SU-DHL-6 (cell line): ENCODE data around the gene SHOX.

Source experiments
- H2AFZ ChIP-seq: fragments of 200-600 bp; sonication (generic); 2 replicates; pipeline ENCODE4 v1.6.1; 2014; ENCODE audit warnings: low read depth, mild to moderate bottlenecking, moderate library complexity, mixed read lengths, antibody characterized with exemption, low read length; ENCODE audit not compliant: severe bottlenecking
- H3F3A ChIP-seq: fragments of 200-600 bp; shearing (Covaris generic); 2 replicates; pipeline ENCODE4 v1.6.0; 2016; ENCODE audit warnings: antibody characterized with exemption, mild to moderate bottlenecking; ENCODE audit not compliant: insufficient read depth
- H3K27ac ChIP-seq: fragments of 200-600 bp; sonication (generic); 2 replicates; pipeline ENCODE4 v1.5.1; 2016; ENCODE audit warnings: low read depth, mild to moderate bottlenecking, low read length, moderate library complexity, mixed read lengths
- H3K27me3 ChIP-seq: fragments of 200-600 bp; sonication (generic), shearing (Covaris generic); 2 replicates; pipeline ENCODE4 v1.6.0; 2014; ENCODE audit warnings: mild to moderate bottlenecking, low read length
- H3K36me3 ChIP-seq: fragments of 200-600 bp; sonication (generic); 2 replicates; pipeline ENCODE4 v1.6.1; 2014; ENCODE audit warnings: mild to moderate bottlenecking, low read length, mixed read lengths
- H3K4me2 ChIP-seq: fragments of 300-600, 200-600 bp; shearing (Covaris generic), sonication (generic); 2 replicates; pipeline ENCODE4 v1.6.0; 2014; ENCODE audit warnings: low read length, low read depth, mild to moderate bottlenecking; ENCODE audit not compliant: poor library complexity, severe bottlenecking
- H3K4me3 ChIP-seq: fragments of 200-600 bp; sonication (generic); 2 replicates; pipeline ENCODE4 v1.5.1; 2014; ENCODE audit warnings: antibody characterized with exemption, low read length, mild to moderate bottlenecking, mixed read lengths; ENCODE audit not compliant: insufficient read depth, poor library complexity, severe bottlenecking
- H3K79me2 ChIP-seq: fragments of 200-600 bp; sonication (generic); 2 replicates; pipeline ENCODE4 v1.6.1; 2014; ENCODE audit warnings: mild to moderate bottlenecking, low read length, moderate library complexity; ENCODE audit not compliant: insufficient read depth
- H3K9ac ChIP-seq: fragments of 200-600 bp; sonication (generic); 2 replicates; pipeline ENCODE4 v1.7.0; 2014; ENCODE audit warnings: mild to moderate bottlenecking, low read length
- H3K9me2 ChIP-seq: fragments of 200-600 bp; sonication (generic); replicated peaks from 2 replicates; pipeline ENCODE4 v1.6.1; 2014; ENCODE audit warnings: low read length; ENCODE audit not compliant: insufficient read depth
- H3K9me3 ChIP-seq: fragments of 200-600 bp; sonication (generic); 2 replicates; pipeline ENCODE4 v1.6.1; 2014; ENCODE audit warnings: low read length, mixed read lengths; ENCODE audit not compliant: insufficient read depth
- H4K20me1 ChIP-seq: fragments of 200-600 bp; sonication (generic); 2 replicates; pipeline ENCODE4 v1.6.1; 2014; ENCODE audit warnings: low read depth, mild to moderate bottlenecking, antibody characterized with exemption, low read length, moderate library complexity, mixed read lengths
- CTCF ChIP-seq: fragments of 200-600 bp; sonication (generic); IDR thresholded peaks from one replicate; pipeline ENCODE4 v1.5.1; 2017; ENCODE audit warnings: antibody characterized with exemption, mild to moderate bottlenecking, low read length, moderate library complexity; ENCODE audit not compliant: insufficient read depth, poor library complexity, severe bottlenecking
- EZH2phosphoT487 ChIP-seq: fragments of 200-600 bp; sonication (generic), shearing (Covaris generic); conservative IDR thresholded peaks from 2 replicates; pipeline ENCODE4 v1.6.1; 2018; ENCODE audit warnings: mild to moderate bottlenecking, antibody characterized with exemption, low read length, moderate library complexity, mixed read lengths

The SHOX gene

GRCh38 chrX:618761-619450, 11.7 kb upstream of the SHOX start:
- Histone ChIP-seq H3K4me3 (no peak overlapping the region), H4K20me1 (no peaks in the 10 kb centered on the region), H3K27ac (no peak overlapping the region), H3K27me3 (no peaks in the 10 kb centered on the region), H3K79me2 (no peaks in the 10 kb centered on the region), H3K9me2 (no peaks in the 10 kb centered on the region), H3K4me2 (no peak overlapping the region), H3K36me3 (no peaks in the 10 kb centered on the region), H2AFZ (no peak overlapping the region), H3F3A (no peaks in the 10 kb centered on the region), H3K9ac (no peak overlapping the region), H3K9me3 (no peaks in the 10 kb centered on the region)
- TF ChIP-seq CTCF, result no peak
- no peak for TF ChIP-seq EZH2phosphoT487

- no peak overlapping the region for H3K4me2 ChIP-seq
- H3K4me3 ChIP-seq, result no peak overlapping the region
Measured at GRCh38 chrX:619451-619811, 11.2 kb upstream of the SHOX start.

GRCh38 chrX:619812-620531, 10.6 kb upstream of the SHOX start:
- H3K79me2 ChIP-seq, result no peaks in the 10 kb centered on the region
- H3K9me2 ChIP-seq, result no peaks in the 10 kb centered on the region
- H3F3A ChIP-seq, result no peaks in the 10 kb centered on the region
- H3K27me3 ChIP-seq, result no peaks in the 10 kb centered on the region
- no peak overlapping the region for H3K4me2 ChIP-seq
- no peak overlapping the region for H2AFZ ChIP-seq
- no peak overlapping the region for H3K27ac ChIP-seq
- H4K20me1 ChIP-seq, result no peaks in the 10 kb centered on the region
- H3K4me3 ChIP-seq, result no peak overlapping the region
- no peaks in the 10 kb centered on the region for H3K9me3 ChIP-seq
- H3K36me3 ChIP-seq, result no peaks in the 10 kb centered on the region
- no peak overlapping the region for H3K9ac ChIP-seq
- no peak for TF ChIP-seq CTCF
- no peak for TF ChIP-seq EZH2phosphoT487

More at GRCh38 chrX:619451-619811, 11.2 kb upstream of the SHOX start:
- Histone ChIP-seq H3K79me2 (no peaks in the 10 kb centered on the region), H3K27ac (no peak overlapping the region), H3K9ac (no peak overlapping the region), H3F3A (no peaks in the 10 kb centered on the region), H3K9me3 (no peaks in the 10 kb centered on the region), H3K27me3 (no peaks in the 10 kb centered on the region), H3K9me2 (no peaks in the 10 kb centered on the region), H4K20me1 (no peaks in the 10 kb centered on the region), H2AFZ (no peak overlapping the region), H3K36me3 (no peaks in the 10 kb centered on the region)
- no peak for TF ChIP-seq EZH2phosphoT487
- TF ChIP-seq CTCF, result no peak
